CD4-positive, alpha-beta T cell treated with Interleukin-15 for 1 hour (primary cell): ENCODE measurements around the gene METTL25.

ENCODE experiments used
- DNase-seq: peaks from one replicate; pipeline ENCODE4 v3.0.0-alpha.2; 2020

METTL25 gene

GRCh38 chr12:82408844-82409243, 50.5 kb downstream of the METTL25 start:
- DNase-seq: no peak

- DNase-seq: no peak
These were observed 53.4 kb downstream of the METTL25 start for GRCh38 chr12:82411546-82412230.

GRCh38 chr12:82412246-82412645, 53.9 kb downstream of the METTL25 start:
- no peak for DNase-seq

- DNase-seq: no peak
These were observed 55.7 kb downstream of the METTL25 start for GRCh38 chr12:82414044-82414443.

- no peak for DNase-seq
These were observed 56.6 kb downstream of the METTL25 start for GRCh38 chr12:82414926-82415325.

GRCh38 chr12:82415402-82415801, 57.1 kb downstream of the METTL25 start:
- no peak for DNase-seq

- no peak for DNase-seq
These were observed 66.9 kb downstream of the METTL25 start for GRCh38 chr12:82425241-82425640.

GRCh38 chr12:82426081-82426480, 67.8 kb downstream of the METTL25 start:
- no peak for DNase-seq

- no peak for DNase-seq
These were observed 68.3 kb downstream of the METTL25 start for GRCh38 chr12:82426586-82426985.

GRCh38 chr12:82430541-82431145, 72.3 kb downstream of the METTL25 start:
- no peak for DNase-seq

GRCh38 chr12:82434392-82434911, 76.1 kb downstream of the METTL25 start:
- DNase-seq: no peak

GRCh38 chr12:82436354-82436753, 78.0 kb downstream of the METTL25 start:
- DNase-seq: no peak

- DNase-seq: no peak
These were observed 79.4 kb downstream of the METTL25 start for GRCh38 chr12:82437744-82438143.

- no peak for DNase-seq
These were observed 80.0 kb downstream of the METTL25 start for GRCh38 chr12:82438356-82438755.

GRCh38 chr12:82440885-82441284, 82.6 kb downstream of the METTL25 start:
- DNase-seq: no peak

GRCh38 chr12:82448911-82449578, 90.7 kb downstream of the METTL25 start:
- DNase-seq: no peak

GRCh38 chr12:82456633-82457032, 98.3 kb downstream of the METTL25 start:
- DNase-seq: no peak

GRCh38 chr12:82458101-82458500, 99.8 kb downstream of the METTL25 start:
- no peak for DNase-seq

GRCh38 chr12:82461393-82461792, 103.1 kb downstream of the METTL25 start:
- no peak for DNase-seq

GRCh38 chr12:82461836-82462235, 103.5 kb downstream of the METTL25 start:
- DNase-seq: no peak

GRCh38 chr12:82468563-82468962, 110.2 kb downstream of the METTL25 start:
- DNase-seq: no peak

GRCh38 chr12:82470906-82471512, 112.7 kb downstream of the METTL25 start:
- DNase-seq: no peak

GRCh38 chr12:82473111-82473754, 114.9 kb downstream of the METTL25 start:
- no peak for DNase-seq
